Tibial artery (tissue), 4 donors: ENCODE data around the gene CEP162.

Source experiments
- DNase-seq, 2 donors: peaks; one replicate each; pipeline ENCODE4 v3.0.0-alpha.2; 2019
- H3K27ac ChIP-seq, 2 donors: fragments of 200-600 bp; sonication (generic) in 1 of 2; 1 replicate in 1 of 2; 2 replicates in 1 of 2; pipeline ENCODE4 v1.5.1; 2018 to 2019; ENCODE audit warnings: mild to moderate bottlenecking in 1 of 2
- H3K27me3 ChIP-seq, 2 donors: fragments of 200-600 bp; sonication (generic) in 1 of 2; one replicate each; pipeline versions ENCODE4 v1.5.1 to v1.6.0; 2016 to 2019
- H3K36me3 ChIP-seq, 3 donors: fragments of 200-600 bp; sonication (generic) in 2 of 3; one replicate each; pipeline ENCODE4 v1.5.1; 2016 to 2019; ENCODE audit warnings: mild to moderate bottlenecking in 2 of 3
- H3K4me1 ChIP-seq, 4 donors: fragments of 200-600 bp; sonication (generic) in 2 of 4; 1 replicate in 3 of 4; 2 replicates in 1 of 4; pipeline ENCODE4 v1.5.1; 2016 to 2019
- H3K4me3 ChIP-seq, 2 donors: fragments of 200-600 bp; sonication (generic) in 1 of 2; 1 replicate in 1 of 2; 2 replicates in 1 of 2; pipeline ENCODE4 v1.5.1; 2018 to 2019; ENCODE audit warnings: mild to moderate bottlenecking in 2 of 2
- H3K9me3 ChIP-seq, 3 donors: fragments of 200-600 bp; sonication (generic) in 1 of 3; one replicate each; pipeline ENCODE4 v1.5.1; 2016 to 2019
- CTCF ChIP-seq, 2 experiments: fragments of 200-600 bp in 1 of 2; fragments of 450-650 bp in 1 of 2; IDR thresholded peaks; one replicate each; pipeline ENCODE4 v1.5.1; 2017 to 2019; ENCODE audit warnings: antibody characterized with exemption in 2 of 2, mild to moderate bottlenecking in 1 of 2, moderate library complexity in 1 of 2
- intact Hi-C: fragments of 100-400 bp; cut with DNase I; formaldehyde crosslinking; loops from one replicate; pipeline ENCODE4 v1.15.0; 2023; ENCODE audit warnings: low total_unique reads

The CEP162 gene

GRCh38 chr6:84141521-84141920 is 85.9 kb downstream of the CEP162 start:
- H3K27ac ChIP-seq = no peak overlapping the region
- H3K4me3 ChIP-seq = no peak overlapping the region
- intact Hi-C loops = no loop called here
- no peaks in the 10 kb centered on the region for H3K4me1 ChIP-seq
- H3K9me3 ChIP-seq = no peaks in the 10 kb centered on the region
- H3K36me3 ChIP-seq = peaks cover 11 to 20% (median 14%) of the 10 kb centered on the region in 3 donors
- H3K27me3 ChIP-seq = no peaks in the 10 kb centered on the region
- no peak for DNase-seq
- no peak for TF ChIP-seq CTCF (IDR thresholded peaks at IDR 0.05)

GRCh38 chr6:84139311-84139710 is 88.1 kb downstream of the CEP162 start:
- Histone ChIP-seq H3K9me3 (no peaks in the 10 kb centered on the region), H3K27me3 (no peaks in the 10 kb centered on the region), H3K4me1 (no peaks in the 10 kb centered on the region), H3K36me3 (peaks cover 7 to 24% (median 18%) of the 10 kb centered on the region in 3 donors), H3K4me3 (no peak overlapping the region), H3K27ac (no peak overlapping the region)
- intact Hi-C loops = no loop called here
- no peak for TF ChIP-seq CTCF (IDR thresholded peaks at IDR 0.05)
- no peak for DNase-seq

- Histone ChIP-seq H3K36me3 (peaks cover 18 to 35% (median 28%) of the 10 kb centered on the region in 3 donors), H3K27ac (no peak overlapping the region), H3K27me3 (no peaks in the 10 kb centered on the region), H3K9me3 (no peaks in the 10 kb centered on the region), H3K4me1 (no peaks in the 10 kb centered on the region), H3K4me3 (no peak overlapping the region)
- TF ChIP-seq CTCF (IDR thresholded peaks at IDR 0.05) = no peak
- intact Hi-C loops = no loop called here
- no peak for DNase-seq
Measured at GRCh38 chr6:84137989-84138575, 89.4 kb downstream of the CEP162 start.

GRCh38 chr6:84137051-84137375 is 90.4 kb downstream of the CEP162 start:
- H3K36me3 ChIP-seq = peaks cover 18 to 35% (median 28%) of the 10 kb centered on the region in 3 donors
- H3K27ac ChIP-seq = no peak overlapping the region
- no peak overlapping the region for H3K4me3 ChIP-seq
- intact Hi-C loops = no loop called here
- no peak for DNase-seq
- TF ChIP-seq CTCF (IDR thresholded peaks at IDR 0.05) = no peak
- no peaks in the 10 kb centered on the region for H3K4me1 ChIP-seq
- H3K27me3 ChIP-seq = no peaks in the 10 kb centered on the region
- no peaks in the 10 kb centered on the region for H3K9me3 ChIP-seq

- intact Hi-C loops = no loop called here
- H3K4me3 ChIP-seq = no peak overlapping the region
- TF ChIP-seq CTCF (IDR thresholded peaks at IDR 0.05) = no peak
- no peak for DNase-seq
- H3K27ac ChIP-seq = no peak overlapping the region
- no peaks in the 10 kb centered on the region for H3K27me3 ChIP-seq
- no peaks in the 10 kb centered on the region for H3K9me3 ChIP-seq
- H3K36me3 ChIP-seq = peaks cover 18 to 35% (median 28%) of the 10 kb centered on the region in 3 donors
- no peaks in the 10 kb centered on the region for H3K4me1 ChIP-seq
Measured at GRCh38 chr6:84136364-84137050, 90.9 kb downstream of the CEP162 start.
